ENCODE measurements around the gene ZFAND6. TPM values are rescaled to one million over a fixed set of nuclear protein-coding genes. Genes with fewer than 3 reads are reported as not detected.
A peak's percentile ranks its signal among the peaks of the same experiment; 100 is the strongest.

ZFAND6 gene
- total RNA-seq, 1 donor = 109 TPM

GRCh38 chr15:80068578-80068977 is 9.1 kb downstream of the ZFAND6 start:
- peaks cover 30% of the 10 kb centered on the region for H3K4me1 ChIP-seq (ENCODE audit: insufficient read depth, low read length)
- H3K36me3 ChIP-seq (ENCODE audit: insufficient read depth, low read length) = no peaks in the 10 kb centered on the region
- H2AFZ ChIP-seq (ENCODE audit: low read length) = no peak overlapping the region
- peak overlapping the region; percentile 28 for H3K4me3 ChIP-seq (ENCODE audit: insufficient read depth, low read length)
- peak overlapping the region; percentile 70 for H3K4me2 ChIP-seq (ENCODE audit: insufficient read depth, low read length)
- no peak for DNase-seq (ENCODE audit: insufficient read length, low spot score, missing footprints)
- H4K20me1 ChIP-seq (ENCODE audit: insufficient read depth, low read length) = peaks cover 11% of the 10 kb centered on the region
- H3K79me2 ChIP-seq (ENCODE audit: insufficient read depth, low read length) = peaks cover 95% of the 10 kb centered on the region
- H3K27me3 ChIP-seq (ENCODE audit: insufficient read depth, low read length) = no peaks in the 10 kb centered on the region
- H3K9me3 ChIP-seq (ENCODE audit: low read depth, low read length) = no peaks in the 10 kb centered on the region
- no peak for TF ChIP-seq CTCF (IDR thresholded peaks at IDR 0.05; ENCODE audit: extremely low read depth, low read depth, low read length)
- H3K27ac ChIP-seq (ENCODE audit: low read depth, low read length) = peak overlapping the region; percentile 56

- Histone ChIP-seq H3K9me3 (ENCODE audit: low read depth, low read length) (no peaks in the 10 kb centered on the region), H3K4me1 (ENCODE audit: insufficient read depth, low read length) (peaks cover 32% of the 10 kb centered on the region), H3K79me2 (ENCODE audit: insufficient read depth, low read length) (peaks cover 96% of the 10 kb centered on the region), H3K27me3 (ENCODE audit: insufficient read depth, low read length) (no peaks in the 10 kb centered on the region), H3K4me2 (ENCODE audit: insufficient read depth, low read length) (peak overlapping the region; percentile 81), H3K4me3 (ENCODE audit: insufficient read depth, low read length) (no peak overlapping the region), H3K27ac (ENCODE audit: low read depth, low read length) (peak overlapping the region; percentile 38), H3K36me3 (ENCODE audit: insufficient read depth, low read length) (no peaks in the 10 kb centered on the region), H2AFZ (ENCODE audit: low read length) (no peak overlapping the region), H4K20me1 (ENCODE audit: insufficient read depth, low read length) (peaks cover 11% of the 10 kb centered on the region)
- no peak for DNase-seq (ENCODE audit: insufficient read length, low spot score, missing footprints)
- TF ChIP-seq CTCF (IDR thresholded peaks at IDR 0.05; ENCODE audit: extremely low read depth, low read depth, low read length) = no peak
Measured at GRCh38 chr15:80070840-80071239, 11.4 kb downstream of the ZFAND6 start.

GRCh38 chr15:80071652-80072051 is 12.2 kb downstream of the ZFAND6 start:
- no peaks in the 10 kb centered on the region for H3K9me3 ChIP-seq (ENCODE audit: low read depth, low read length)
- peaks cover 11% of the 10 kb centered on the region for H4K20me1 ChIP-seq (ENCODE audit: insufficient read depth, low read length)
- no peak for TF ChIP-seq CTCF (IDR thresholded peaks at IDR 0.05; ENCODE audit: extremely low read depth, low read depth, low read length)
- peak overlapping the region; percentile 81 for H3K4me2 ChIP-seq (ENCODE audit: insufficient read depth, low read length)
- H3K27me3 ChIP-seq (ENCODE audit: insufficient read depth, low read length) = no peaks in the 10 kb centered on the region
- peaks cover 40% of the 10 kb centered on the region for H3K4me1 ChIP-seq (ENCODE audit: insufficient read depth, low read length)
- no peak overlapping the region for H2AFZ ChIP-seq (ENCODE audit: low read length)
- H3K4me3 ChIP-seq (ENCODE audit: insufficient read depth, low read length) = peak overlapping the region; percentile 68
- H3K36me3 ChIP-seq (ENCODE audit: insufficient read depth, low read length) = no peaks in the 10 kb centered on the region
- H3K27ac ChIP-seq (ENCODE audit: low read depth, low read length) = peak overlapping the region; percentile 38
- no peak for DNase-seq (ENCODE audit: insufficient read length, low spot score, missing footprints)
- H3K79me2 ChIP-seq (ENCODE audit: insufficient read depth, low read length) = peaks cover 96% of the 10 kb centered on the region

- Histone ChIP-seq H3K36me3 (ENCODE audit: insufficient read depth, low read length) (no peaks in the 10 kb centered on the region), H3K27ac (ENCODE audit: low read depth, low read length) (peak overlapping the region; percentile 38), H3K4me3 (ENCODE audit: insufficient read depth, low read length) (peak overlapping the region; percentile 68), H3K4me2 (ENCODE audit: insufficient read depth, low read length) (peak overlapping the region; percentile 81), H3K4me1 (ENCODE audit: insufficient read depth, low read length) (peaks cover 44% of the 10 kb centered on the region), H2AFZ (ENCODE audit: low read length) (no peak overlapping the region), H3K27me3 (ENCODE audit: insufficient read depth, low read length) (no peaks in the 10 kb centered on the region), H3K9me3 (ENCODE audit: low read depth, low read length) (no peaks in the 10 kb centered on the region), H4K20me1 (ENCODE audit: insufficient read depth, low read length) (peaks cover 11% of the 10 kb centered on the region), H3K79me2 (ENCODE audit: insufficient read depth, low read length) (peaks cover 96% of the 10 kb centered on the region)
- TF ChIP-seq CTCF (IDR thresholded peaks at IDR 0.05; ENCODE audit: extremely low read depth, low read depth, low read length) = no peak
- no peak for DNase-seq (ENCODE audit: insufficient read length, low spot score, missing footprints)
Measured at GRCh38 chr15:80072285-80072994, 13.0 kb downstream of the ZFAND6 start.
